Breast epithelium (tissue), 4 donors: ENCODE measurements around the gene DPEP2NB. TPM values are rescaled to one million over a fixed set of nuclear protein-coding genes. Genes with fewer than 3 reads are reported as not detected.
A peak's percentile ranks its signal among the peaks of the same experiment; 100 is the strongest.

Experiments used
- DNase-seq, 2 donors: peaks; one replicate each; pipeline ENCODE4 v3.0.0-alpha.2; 2019; ENCODE audit warnings: low spot score in 2 of 2
- H3K27ac ChIP-seq, 2 donors: fragments of 200-600 bp; sonication (generic) in 1 of 2; one replicate each; pipeline ENCODE4 v1.5.1; 2016 to 2019; ENCODE audit warnings: mild to moderate bottlenecking in 1 of 2
- H3K27me3 ChIP-seq, 2 donors: fragments of 200-600 bp; sonication (generic) in 1 of 2; one replicate each; pipeline versions ENCODE4 v1.5.1 to v1.6.0; 2017 to 2019; ENCODE audit warnings: control low read depth in 1 of 2, mild to moderate bottlenecking in 1 of 2
- H3K36me3 ChIP-seq: fragments of 200-600 bp; one replicate; pipeline ENCODE4 v1.5.1; 2019
- H3K4me1 ChIP-seq, 2 donors: fragments of 200-600 bp; sonication (generic); one replicate each; pipeline ENCODE4 v1.5.1; 2016 to 2019; ENCODE audit warnings: control low read depth in 1 of 2
- H3K4me3 ChIP-seq, 3 donors: fragments of 200-600 bp; sonication (generic); 1 replicate in 2 of 3; 2 replicates in 1 of 3; pipeline ENCODE4 v1.5.1; 2016 to 2019; ENCODE audit warnings: mild to moderate bottlenecking in 3 of 3, moderate library complexity in 2 of 3
- H3K9me3 ChIP-seq, 2 donors: fragments of 200-600 bp; sonication (generic) in 1 of 2; one replicate each; pipeline ENCODE4 v1.5.1; 2016 to 2019; ENCODE audit warnings: control low read depth in 1 of 2
- CTCF ChIP-seq, 3 donors: fragments of 450-650 bp; IDR thresholded peaks; one replicate each; pipeline ENCODE4 v1.5.1; 2016 to 2017; ENCODE audit warnings: antibody characterized with exemption in 3 of 3, mild to moderate bottlenecking in 3 of 3, moderate library complexity in 3 of 3
- POLR2A ChIP-seq: fragments of 450-650 bp; IDR thresholded peaks from one replicate; pipeline ENCODE4 v1.6.1; 2016; ENCODE audit warnings: antibody characterized with exemption, mild to moderate bottlenecking, moderate library complexity
- POLR2AphosphoS5 ChIP-seq, 3 donors: sonication (generic); formaldehyde crosslinking; IDR thresholded peaks; one replicate each; pipeline ENCODE4 v1.6.1; 2017; ENCODE audit warnings: antibody characterized with exemption in 3 of 3
- intact Hi-C: fragments of 100-400 bp; cut with DNase I; formaldehyde crosslinking; loops from one replicate; pipeline ENCODE4 v1.15.1; 2023; ENCODE audit warnings: low total_unique reads
- total RNA-seq, 3 donors: library from RNA; depleted of rRNA; stranded (reverse); fragments of >200 nt; gene quantifications; one replicate each; pipeline ENCODE4 v1.1.0, GENCODE V29; 2016

Gene DPEP2NB
- total RNA-seq, 3 donors from 2014 or later: not detected

GRCh38 chr16:67989322-67990017 lies 26.2 kb downstream of the DPEP2NB start:
- Histone ChIP-seq H3K27ac (no peak overlapping the region), H3K4me3 (no peak overlapping the region), H3K27me3 (no peaks in the 10 kb centered on the region), H3K9me3 (no peaks in the 10 kb centered on the region), H3K4me1 (no peaks in the 10 kb centered on the region), H3K36me3 (no peaks in the 10 kb centered on the region)
- intact Hi-C loops: loop anchor here (5.0 kb wide), 1 partner anchor 97 kb away; the partner anchor contains the start of gene PSKH1
- TF ChIP-seq POLR2A (no peak), POLR2AphosphoS5 (IDR thresholded peaks at IDR 0.05) (no peak), CTCF (IDR thresholded peaks at IDR 0.05) (no peak)
- no peak for DNase-seq

GRCh38 chr16:67988675-67989074 lies 27.0 kb downstream of the DPEP2NB start:
- H3K4me3 ChIP-seq: no peak overlapping the region
- no peaks in the 10 kb centered on the region for H3K4me1 ChIP-seq
- no peaks in the 10 kb centered on the region for H3K36me3 ChIP-seq
- no peaks in the 10 kb centered on the region for H3K27me3 ChIP-seq
- no peaks in the 10 kb centered on the region for H3K9me3 ChIP-seq
- no peak for DNase-seq
- intact Hi-C loops: loop anchor here (5.0 kb wide), 1 partner anchor 96 kb away; the partner anchor contains the start of gene PSKH1
- H3K27ac ChIP-seq: no peak overlapping the region
- TF ChIP-seq CTCF (IDR thresholded peaks at IDR 0.05) (no peak), POLR2A (no peak), POLR2AphosphoS5 (IDR thresholded peaks at IDR 0.05) (no peak)

GRCh38 chr16:67987460-67988160 lies 28.1 kb downstream of the DPEP2NB start:
- TF ChIP-seq POLR2A (no peak), CTCF (IDR thresholded peaks at IDR 0.05) (no peak), POLR2AphosphoS5 (IDR thresholded peaks at IDR 0.05) (no peak)

GRCh38 chr16:67986949-67987348 lies 28.8 kb downstream of the DPEP2NB start:
- no peaks in the 10 kb centered on the region for H3K4me1 ChIP-seq
- no peak for DNase-seq
- no peaks in the 10 kb centered on the region for H3K27me3 ChIP-seq
- intact Hi-C loops: loop anchor here (5.0 kb wide), 1 partner anchor 95 kb away; the partner anchor contains the start of gene PSKH1
- H3K9me3 ChIP-seq: no peaks in the 10 kb centered on the region
- peak overlapping the region in 1 of 2 donors; percentile 48 for H3K27ac ChIP-seq
- no peak overlapping the region for H3K4me3 ChIP-seq
- TF ChIP-seq POLR2AphosphoS5 (IDR thresholded peaks at IDR 0.05) (no peak), POLR2A (no peak), CTCF (IDR thresholded peaks at IDR 0.05) (no peak)
- no peaks in the 10 kb centered on the region for H3K36me3 ChIP-seq

More at GRCh38 chr16:67987460-67988160, 28.1 kb downstream of the DPEP2NB start:
- peak overlapping the region in 1 of 2 donors; percentile 48 for H3K27ac ChIP-seq
- no peak overlapping the region for H3K4me3 ChIP-seq
- no peaks in the 10 kb centered on the region for H3K36me3 ChIP-seq
- H3K27me3 ChIP-seq: no peaks in the 10 kb centered on the region
- H3K4me1 ChIP-seq: no peaks in the 10 kb centered on the region
- no peak for DNase-seq
- intact Hi-C loops: loop anchor here (5.0 kb wide), 1 partner anchor 95 kb away; the partner anchor contains the start of gene PSKH1
- no peaks in the 10 kb centered on the region for H3K9me3 ChIP-seq
